Amygdala (tissue), 56 donors: ENCODE data around the gene SIGLEC12.
A peak's percentile ranks its signal among the peaks of the same experiment; 100 is the strongest.

Experiments
- DNase-seq, 56 donors: peaks; one replicate each; lab custom pipeline; 2025; lab: John Stamatoyannopoulos, UW

Gene SIGLEC12

GRCh38 chr19:51501594-51502263 lies at the start of gene SIGLEC12:
Gene SIGLEC12, minus strand, starts transcription at chr19:51501800. Its CDS starts 67 bp downstream, at chr19:51501733.
- peak in 21 of 56 donors; percentile 0 to 41 (median 8) for DNase-seq

DNA sequence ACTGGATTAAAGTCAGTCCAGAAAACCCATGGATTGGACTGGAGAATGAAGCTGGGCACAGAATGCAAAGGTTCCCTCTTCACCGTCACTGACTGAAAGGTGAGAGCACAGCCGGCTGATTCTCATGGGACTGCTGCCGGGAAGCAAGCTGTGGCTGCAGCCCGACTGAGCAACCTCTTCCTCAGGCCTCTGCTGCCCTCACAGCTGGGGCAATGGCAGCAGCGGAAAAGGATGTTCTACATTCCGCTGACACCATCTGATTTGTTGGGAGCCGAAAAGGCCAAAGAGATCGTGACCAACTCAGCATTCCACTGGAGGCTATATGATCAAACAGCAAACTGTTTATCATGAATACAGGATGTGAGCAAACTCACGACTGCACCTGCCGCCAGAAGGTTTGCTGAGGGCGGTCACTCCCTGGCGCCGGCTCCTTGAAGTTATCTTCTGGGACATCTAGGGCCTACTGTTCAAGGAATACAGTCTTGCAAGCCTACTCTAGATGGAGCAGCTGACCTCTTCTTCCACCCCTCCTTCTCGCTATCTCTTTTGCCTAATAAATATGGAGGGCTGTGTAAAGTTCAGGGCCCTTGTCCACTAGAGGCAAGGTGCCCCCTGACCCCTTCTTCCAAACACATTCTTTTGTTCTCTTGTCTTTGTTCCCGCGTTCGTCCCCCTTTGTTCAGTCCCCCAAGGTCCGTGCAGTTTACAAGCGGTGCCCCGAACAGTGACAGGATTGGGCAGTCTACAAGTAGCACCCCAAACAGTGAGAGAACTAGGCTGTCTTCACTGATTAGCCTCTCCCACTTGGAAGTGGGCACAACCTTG lies 49.5 kb upstream of the SIGLEC12 start:
- no peak for DNase-seq

DNA sequence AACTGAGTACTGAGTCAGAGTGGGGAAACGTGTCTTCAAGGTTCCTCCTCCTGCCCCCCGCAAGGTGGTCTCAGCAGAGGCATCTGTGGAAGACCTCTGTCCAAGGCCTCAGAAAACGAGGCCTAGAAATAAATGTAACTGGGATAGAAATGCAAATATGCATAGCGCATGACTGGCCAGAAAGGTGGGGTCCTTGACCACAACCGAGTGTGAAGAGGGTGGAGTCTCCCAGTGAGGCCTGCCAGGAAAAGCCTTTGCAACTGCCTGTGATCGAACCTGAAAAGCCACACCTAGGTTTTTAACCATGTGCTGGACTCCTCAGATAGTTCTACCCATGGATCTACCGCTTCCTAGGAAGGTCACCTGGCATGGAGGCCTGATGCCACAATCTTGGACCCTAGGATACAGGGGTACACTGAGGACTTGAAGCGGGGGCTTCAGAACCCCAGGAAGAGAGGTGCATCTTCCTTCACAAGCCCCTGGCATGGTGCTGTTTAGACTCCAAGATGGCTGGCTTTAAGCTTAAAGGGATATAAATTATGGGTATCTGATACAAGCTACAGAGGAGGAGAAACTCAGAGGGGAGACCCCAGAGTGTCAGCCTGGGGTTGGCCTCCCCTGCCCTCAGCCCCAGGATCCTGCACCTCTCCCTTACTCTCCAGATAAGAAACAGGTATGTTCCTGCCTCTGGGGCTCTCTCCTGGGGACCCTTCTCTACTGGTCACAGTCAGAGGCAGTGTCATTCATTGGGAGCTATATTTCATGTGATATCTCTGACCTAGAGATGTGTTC lies 48.1 kb upstream of the SIGLEC12 start:
- DNase-seq = no peak

- DNase-seq = no peak
These were observed 47.3 kb upstream of the SIGLEC12 start for GRCh38 chr19:51548891-51549305.

DNA sequence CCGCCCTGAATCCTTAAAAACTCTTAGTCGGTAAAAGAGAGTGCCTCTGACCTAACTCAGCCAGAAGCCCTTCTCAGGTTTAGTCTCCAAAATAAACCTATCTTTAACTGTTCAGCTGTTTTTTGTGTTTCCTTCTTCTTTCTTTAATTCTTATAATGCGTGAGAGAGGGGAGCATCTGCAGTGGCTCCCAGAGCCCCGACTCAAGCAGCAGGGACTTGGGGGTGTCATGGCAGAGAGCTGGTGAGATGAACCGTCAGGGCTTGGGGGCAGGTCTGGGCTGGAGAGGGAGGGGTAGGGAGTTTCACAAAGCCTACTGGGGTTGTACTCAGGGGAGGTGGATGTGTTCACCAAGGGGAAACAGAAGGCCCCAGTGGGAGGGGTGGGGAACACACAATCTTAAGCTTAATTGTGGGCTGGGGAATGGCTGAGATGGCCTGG lies 46.6 kb upstream of the SIGLEC12 start:
- DNase-seq = no peak

DNA sequence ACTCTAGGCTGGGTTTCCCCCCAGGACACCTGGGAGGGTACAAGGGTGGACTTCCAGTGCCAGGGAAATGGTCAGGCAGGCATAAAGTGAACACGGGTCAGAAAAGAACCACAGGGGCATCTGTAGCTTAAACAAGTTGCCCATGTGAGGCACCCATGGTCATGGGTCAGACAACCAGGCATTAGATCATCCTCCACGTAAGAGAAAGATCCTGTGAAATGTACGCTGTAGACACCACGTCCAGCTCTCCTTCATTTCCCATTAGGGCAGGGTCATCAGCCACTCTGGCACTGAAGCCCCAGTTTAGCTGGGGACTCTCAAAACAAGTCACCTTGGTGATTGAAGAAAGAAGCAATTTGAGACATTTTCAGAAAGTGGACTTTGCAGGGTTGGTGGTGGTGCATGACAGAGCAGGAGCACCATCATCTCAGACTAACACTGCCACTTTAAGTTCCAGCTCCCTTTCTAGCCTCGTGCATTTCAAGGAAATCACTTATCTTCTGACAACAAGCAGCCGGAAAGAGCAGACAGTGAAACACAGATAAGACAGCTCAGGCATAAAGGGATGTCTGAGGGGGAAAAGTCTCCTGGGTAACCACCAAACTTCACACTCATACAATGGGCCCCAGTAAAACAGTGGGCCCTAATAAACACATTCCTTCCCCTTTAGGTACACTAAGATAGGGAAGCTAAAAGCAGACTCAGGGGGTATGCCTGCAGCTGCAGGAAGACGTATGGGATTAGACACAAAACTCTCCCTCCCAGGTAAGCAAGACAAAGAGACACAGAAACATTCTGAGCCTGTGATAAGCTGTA lies 46.0 kb upstream of the SIGLEC12 start:
- DNase-seq = no peak

DNA sequence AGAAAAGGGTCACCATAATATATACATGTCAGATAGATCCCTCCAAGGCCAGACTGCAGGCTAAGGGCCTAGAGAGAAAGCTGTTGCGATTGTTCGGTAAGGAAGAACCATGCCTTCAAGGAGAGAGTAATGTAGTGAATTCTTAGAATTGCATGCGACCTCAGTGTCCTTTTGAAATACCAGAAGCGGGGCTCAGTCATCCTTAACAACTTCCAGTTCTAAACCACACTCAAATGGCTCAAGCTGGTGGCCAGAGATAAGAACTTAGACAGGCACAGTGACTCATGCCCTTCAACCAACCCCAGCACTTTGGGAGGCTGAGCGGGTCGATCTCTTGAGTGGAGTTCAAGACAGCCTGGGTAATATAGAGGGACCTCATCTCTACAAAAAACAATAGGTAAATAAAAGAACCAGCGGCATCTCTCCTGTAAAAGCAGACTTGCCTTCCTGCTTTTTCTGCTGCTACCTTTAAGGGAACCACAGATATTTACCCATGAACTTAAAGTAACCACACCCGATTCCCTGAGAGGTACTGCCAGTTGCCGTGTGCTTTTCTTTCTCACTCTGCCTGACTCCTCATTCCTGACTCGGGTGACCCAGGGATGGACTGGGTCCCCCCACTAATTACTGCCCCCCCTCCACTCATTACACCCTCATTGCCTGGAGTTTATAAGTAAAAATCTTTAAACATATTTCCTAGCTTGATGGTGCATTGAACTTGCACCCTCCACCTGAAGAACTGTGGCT lies 45.2 kb upstream of the SIGLEC12 start:
- DNase-seq = no peak

- DNase-seq = no peak
These were observed 44.6 kb upstream of the SIGLEC12 start for GRCh38 chr19:51546107-51546649.

- DNase-seq = no peak
These were observed 42.4 kb upstream of the SIGLEC12 start for GRCh38 chr19:51544038-51544437.

GRCh38 chr19:51542699-51543098 lies 41.1 kb upstream of the SIGLEC12 start:
- DNase-seq = no peak

DNA sequence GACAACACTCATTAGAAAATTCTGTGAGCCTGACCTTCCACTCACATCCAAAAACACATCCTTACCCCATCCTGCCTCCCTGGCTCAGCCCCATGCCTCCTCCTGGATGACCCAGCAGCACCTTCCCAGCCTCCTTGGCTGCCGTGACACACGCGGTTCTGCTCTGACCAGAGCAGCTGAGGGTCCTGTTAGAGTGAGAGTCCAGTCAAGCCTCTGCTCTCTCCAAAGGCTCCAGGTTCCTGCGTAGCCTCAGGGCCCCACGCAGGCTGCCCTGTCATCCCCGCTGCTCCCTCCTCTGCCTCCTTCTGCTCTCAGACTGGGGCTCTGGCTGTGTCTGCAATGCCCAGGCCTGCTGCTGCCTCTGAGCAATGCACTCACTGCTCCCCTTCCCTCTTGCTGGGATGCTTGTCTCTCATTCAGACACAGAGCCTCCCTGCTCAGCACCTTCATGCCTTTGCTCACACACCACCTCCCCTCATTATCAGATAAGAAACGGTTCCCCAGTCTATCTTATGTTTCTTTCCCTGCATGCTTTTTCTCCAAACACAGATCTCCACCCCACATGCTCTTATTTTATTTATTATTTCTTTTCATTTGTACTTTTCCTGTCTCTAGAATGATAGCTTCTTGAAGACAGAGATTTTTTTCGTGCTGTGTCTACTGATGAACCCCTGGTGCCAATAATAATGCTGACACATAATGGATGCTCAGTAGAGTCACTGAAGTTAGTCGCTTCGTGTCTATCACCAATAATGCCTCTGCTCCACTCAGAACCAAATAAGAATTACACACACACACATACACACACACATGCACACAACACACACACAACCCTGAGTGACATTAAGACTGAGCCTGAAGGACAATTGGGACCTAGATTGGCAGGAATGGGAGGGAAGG lies 40.1 kb upstream of the SIGLEC12 start:
- DNase-seq = no peak

- no peak for DNase-seq
These were observed 38.3 kb upstream of the SIGLEC12 start for GRCh38 chr19:51539821-51540366.

- DNase-seq = no peak
These were observed 33.9 kb upstream of the SIGLEC12 start for GRCh38 chr19:51535535-51535934.

GRCh38 chr19:51531349-51532315 lies 30.0 kb upstream of the SIGLEC12 start, which contains the start of gene SIGLEC6:
Gene SIGLEC6, minus strand, starts transcription at chr19:51531670. Its CDS starts 22 bp downstream, at chr19:51531648.
- DNase-seq = peak in 28 of 56 donors; percentile 2 to 62 (median 21)

DNA sequence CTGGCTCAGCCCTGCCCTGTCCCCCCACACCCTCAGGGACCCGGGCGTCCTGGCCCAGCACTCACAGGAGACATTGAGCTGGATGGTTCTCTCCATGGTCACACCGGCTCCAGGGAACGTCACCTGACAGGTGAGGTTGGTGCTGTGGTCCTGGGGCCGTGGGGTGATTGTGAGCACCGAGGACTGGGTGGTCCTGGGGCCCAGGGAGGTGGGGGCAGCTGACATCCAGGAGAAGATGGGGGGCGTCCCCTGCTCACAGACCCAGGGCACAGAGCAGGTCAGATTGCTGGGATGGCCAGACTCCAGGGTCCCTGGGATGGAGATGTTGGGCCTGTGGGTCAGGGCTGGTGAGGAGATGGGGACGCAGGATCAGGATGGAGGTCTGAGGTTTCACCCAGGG lies 29.0 kb upstream of the SIGLEC12 start:
- DNase-seq = no peak

DNA sequence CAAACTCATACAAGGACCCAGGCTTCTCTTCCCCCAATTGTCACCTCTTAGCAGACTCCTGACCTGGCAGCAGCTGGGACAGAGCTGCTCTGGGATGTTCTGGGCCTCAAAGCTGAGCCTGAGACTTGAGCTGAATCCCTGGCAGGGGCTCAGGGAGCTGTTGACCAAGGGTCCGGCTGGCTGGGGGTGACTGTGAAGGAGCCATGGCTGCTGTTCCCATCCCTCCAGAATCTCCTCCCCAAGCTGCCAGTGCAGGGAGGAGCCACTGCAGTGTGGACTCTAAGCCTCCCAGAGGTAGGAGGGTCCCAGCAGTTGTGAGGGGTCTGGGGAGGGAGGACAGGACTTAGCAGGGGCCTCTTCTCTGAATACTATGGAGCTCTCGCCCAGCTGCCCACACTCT lies 27.7 kb upstream of the SIGLEC12 start:
- DNase-seq = no peak
